Dendritic cell treated with granulocyte-macrophage colony-stimulating factor and Interleukin-4, amounts not matched to agents 40 ng/mL and 50 ng/mL, for 4 days (primary cell): ENCODE results near the gene ETV6.
A peak's percentile ranks its signal among the peaks of the same experiment; 100 is the strongest.

Experiments used
- H3K27ac Mint-ChIP-seq: one replicate; pipeline ENCODE4 v1.8.0; 2022; ENCODE audit warnings: mild to moderate bottlenecking, mixed read lengths
- H3K27me3 Mint-ChIP-seq: one replicate; pipeline ENCODE4 v1.8.0; 2022; ENCODE audit warnings: mild to moderate bottlenecking, mixed read lengths
- H3K36me3 Mint-ChIP-seq: one replicate; pipeline ENCODE4 v1.8.0; 2022; ENCODE audit warnings: low read depth, mixed read lengths
- H3K4me1 Mint-ChIP-seq: one replicate; pipeline ENCODE4 v1.8.0; 2022; ENCODE audit warnings: low read depth, mixed read lengths
- H3K4me3 Mint-ChIP-seq: one replicate; pipeline ENCODE4 v1.8.0; 2022; ENCODE audit warnings: mild to moderate bottlenecking, moderate library complexity, mixed read lengths
- H3K9me3 Mint-ChIP-seq: one replicate; pipeline ENCODE4 v1.8.0; 2022; ENCODE audit warnings: mixed read lengths
- intact Hi-C: fragments of 100-400 bp; cut with micrococcal nuclease; formaldehyde crosslinking; loops from one replicate; pipeline ENCODE4 v1.15.0; 2022

Gene ETV6

DNA sequence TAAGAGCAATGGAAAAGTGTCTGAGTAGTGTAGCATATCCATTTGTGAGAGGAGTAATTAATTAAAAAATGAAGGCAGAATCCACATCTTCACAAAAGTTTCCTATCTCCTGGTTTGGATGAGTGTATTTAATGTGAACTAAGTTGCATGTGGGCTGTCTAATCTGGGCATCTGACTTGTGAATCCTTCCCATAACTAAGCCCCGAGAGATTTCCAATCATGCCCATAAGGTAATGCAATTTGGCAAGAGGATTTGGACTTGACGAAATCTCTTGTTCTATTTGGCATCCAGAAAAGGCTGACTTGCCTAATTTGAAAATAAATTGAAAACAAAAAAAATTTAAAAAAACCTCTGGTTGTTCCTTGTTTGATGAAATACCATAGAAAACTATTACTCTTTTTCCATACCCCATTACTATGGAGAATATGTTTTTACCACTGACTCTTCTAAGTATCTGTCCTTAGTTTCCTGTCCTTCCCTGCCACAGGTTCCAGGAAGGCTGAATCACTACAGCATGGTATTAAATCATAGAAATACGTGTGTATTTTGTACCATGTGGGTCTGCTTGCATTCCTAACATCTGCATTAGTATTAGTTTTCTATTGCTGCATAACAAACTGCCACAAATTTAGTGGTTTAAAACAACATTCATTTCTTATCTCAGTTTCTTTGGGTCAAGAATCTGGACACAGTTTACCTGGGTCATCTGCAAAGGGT, 48.4 kb downstream of the ETV6 start:
- H3K4me1 Mint-ChIP-seq: peaks cover 82% of the 10 kb centered on the region
- intact Hi-C loops: no loop called here
- H3K27me3 Mint-ChIP-seq: no peaks in the 10 kb centered on the region
- no peak overlapping the region for H3K27ac Mint-ChIP-seq
- no peaks in the 10 kb centered on the region for H3K9me3 Mint-ChIP-seq
- H3K36me3 Mint-ChIP-seq: peaks cover 73% of the 10 kb centered on the region
- H3K4me3 Mint-ChIP-seq: no peak overlapping the region

DNA sequence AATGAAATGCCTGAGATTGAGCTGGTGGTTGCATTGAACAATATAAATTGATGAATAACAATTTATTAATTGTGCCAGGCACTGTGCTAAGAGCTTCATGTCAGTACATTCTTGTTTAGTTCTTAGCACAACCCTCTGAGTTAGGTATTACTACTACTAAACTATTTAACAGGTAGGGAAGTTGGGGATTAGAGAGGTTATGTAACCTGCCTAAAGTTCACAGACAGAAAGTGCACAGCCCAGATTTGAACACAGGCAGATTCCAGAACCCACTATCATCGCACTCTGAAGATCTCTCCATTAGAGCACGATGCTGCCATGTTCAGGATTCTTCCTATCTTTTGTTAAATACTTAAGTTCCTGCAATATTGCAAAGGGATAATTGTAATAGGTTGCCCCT, 49.3 kb downstream of the ETV6 start:
- intact Hi-C loops: no loop called here
- Mint-ChIP-seq H3K4me1 (peaks cover 80% of the 10 kb centered on the region), H3K27ac (no peak overlapping the region), H3K27me3 (no peaks in the 10 kb centered on the region), H3K9me3 (no peaks in the 10 kb centered on the region), H3K4me3 (no peak overlapping the region), H3K36me3 (peaks cover 73% of the 10 kb centered on the region)

DNA sequence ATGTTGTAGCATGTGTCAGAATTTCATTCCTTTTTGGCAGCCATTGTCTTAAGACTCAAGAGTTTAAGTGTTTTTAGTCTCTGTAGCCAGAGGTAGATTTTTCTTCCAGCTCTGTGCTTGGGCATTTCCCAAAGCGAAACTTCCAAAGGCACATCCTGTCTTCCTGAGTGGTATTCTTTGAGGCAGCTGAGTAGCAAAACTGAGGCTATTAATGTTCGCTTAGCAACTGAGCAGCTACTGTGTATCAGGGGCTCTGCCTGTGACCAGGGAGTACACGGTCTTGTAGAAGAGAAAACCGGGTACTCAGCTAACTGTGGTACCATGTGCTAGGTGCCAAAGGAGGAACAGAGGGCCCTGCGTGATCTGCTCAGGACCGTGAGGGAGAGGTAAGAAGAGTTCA, 52.0 kb downstream of the ETV6 start:
- intact Hi-C loops: no loop called here
- peak overlapping the region; percentile 15 for H3K27ac Mint-ChIP-seq

DNA sequence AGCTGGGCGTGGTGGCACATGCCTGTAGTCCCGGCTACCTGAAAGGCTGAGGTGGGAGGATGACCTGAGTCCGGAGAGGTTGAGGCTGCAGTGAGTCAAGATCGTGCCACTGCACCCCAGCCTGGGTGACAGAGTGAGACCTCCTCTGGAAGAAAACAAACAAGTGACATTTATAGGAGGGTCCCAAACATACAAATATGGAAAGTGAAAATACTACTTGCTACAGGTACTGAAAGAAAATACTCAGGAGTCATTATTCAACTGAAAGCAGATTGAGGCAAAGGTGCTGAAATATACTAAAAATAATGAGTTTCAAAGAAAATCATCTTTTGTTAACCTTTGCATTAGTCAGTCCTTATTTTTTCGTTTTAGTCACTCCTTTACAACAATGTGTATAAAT, 53.5 kb downstream of the ETV6 start:
- Mint-ChIP-seq H3K4me1 (peaks cover 83% of the 10 kb centered on the region), H3K4me3 (no peak overlapping the region), H3K36me3 (peaks cover 81% of the 10 kb centered on the region), H3K27me3 (no peaks in the 10 kb centered on the region), H3K9me3 (no peaks in the 10 kb centered on the region), H3K27ac (peak overlapping the region; percentile 47)
- intact Hi-C loops: no loop called here

More for the DNA sequence above, 52.0 kb downstream of the ETV6 start:
- Mint-ChIP-seq H3K27me3 (no peaks in the 10 kb centered on the region), H3K4me1 (peaks cover 79% of the 10 kb centered on the region), H3K4me3 (no peak overlapping the region), H3K36me3 (peaks cover 75% of the 10 kb centered on the region), H3K9me3 (no peaks in the 10 kb centered on the region)

DNA sequence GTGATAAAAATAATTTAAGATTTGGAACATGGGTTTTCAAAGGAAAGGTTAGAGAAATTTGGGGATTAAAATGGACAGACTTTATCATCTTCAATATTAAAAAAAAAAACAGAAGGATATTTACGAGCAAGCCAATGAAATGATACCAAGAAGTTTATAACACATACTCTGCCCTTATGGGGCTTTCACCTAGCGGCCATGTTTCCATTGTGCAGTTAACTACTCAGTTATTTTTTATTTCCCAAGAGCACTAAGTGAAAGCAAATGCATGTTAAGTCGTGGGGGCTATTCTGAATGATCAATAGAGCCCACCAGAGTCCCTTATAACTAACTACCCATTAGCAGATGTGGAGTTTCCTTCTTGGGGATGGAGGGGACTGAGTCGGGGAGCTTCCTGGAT, 53.9 kb downstream of the ETV6 start:
- no peak overlapping the region for H3K4me3 Mint-ChIP-seq
- no peaks in the 10 kb centered on the region for H3K9me3 Mint-ChIP-seq
- intact Hi-C loops: no loop called here
- H3K27me3 Mint-ChIP-seq: no peaks in the 10 kb centered on the region
- H3K36me3 Mint-ChIP-seq: peaks cover 82% of the 10 kb centered on the region
- peaks cover 83% of the 10 kb centered on the region for H3K4me1 Mint-ChIP-seq
- H3K27ac Mint-ChIP-seq: peak overlapping the region; percentile 47

DNA sequence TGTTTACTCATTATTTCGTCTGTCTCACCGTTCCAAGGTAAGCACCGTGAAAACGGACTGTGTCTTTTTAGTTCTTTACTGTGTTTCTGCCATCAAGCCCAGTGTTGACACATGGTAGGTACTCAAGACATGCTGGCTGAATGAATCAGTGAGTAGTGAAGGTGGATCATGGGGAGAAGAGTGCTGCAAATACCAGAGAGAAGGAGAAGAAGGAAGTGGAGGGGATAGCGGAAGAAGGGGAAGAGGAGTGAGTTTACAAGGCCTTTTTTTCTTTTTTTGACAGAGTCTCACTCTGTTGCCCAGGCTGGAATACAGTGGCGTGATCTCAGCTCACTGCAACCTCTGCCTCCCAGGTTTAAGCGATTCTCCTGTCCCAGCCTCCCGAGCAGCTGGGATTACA, 54.6 kb downstream of the ETV6 start:
- intact Hi-C loops: no loop called here
- H3K9me3 Mint-ChIP-seq: no peaks in the 10 kb centered on the region
- H3K4me3 Mint-ChIP-seq: no peak overlapping the region
- H3K27ac Mint-ChIP-seq: peak overlapping the region; percentile 68
- H3K36me3 Mint-ChIP-seq: peaks cover 89% of the 10 kb centered on the region
- peaks cover 89% of the 10 kb centered on the region for H3K4me1 Mint-ChIP-seq
- H3K27me3 Mint-ChIP-seq: no peaks in the 10 kb centered on the region

DNA sequence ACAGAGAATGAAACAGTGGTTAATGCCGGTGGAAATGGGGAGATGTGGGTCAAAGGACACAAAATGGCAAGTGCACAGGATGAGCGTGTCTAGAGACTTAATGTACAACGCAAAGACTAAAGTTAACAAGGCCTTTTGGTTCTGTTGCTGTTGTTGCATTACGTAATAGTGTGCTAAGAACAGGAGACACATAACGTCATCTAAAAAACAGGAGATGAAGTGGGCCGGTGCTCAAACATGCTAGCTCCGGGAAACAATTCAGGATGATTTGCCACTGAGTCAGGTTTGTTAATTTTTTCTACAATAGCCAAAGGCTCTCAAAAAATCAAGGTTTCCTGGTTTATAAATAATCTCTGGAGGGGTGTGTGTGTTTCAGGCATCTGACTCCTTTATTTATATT, 55.5 kb downstream of the ETV6 start:
- no peak overlapping the region for H3K27ac Mint-ChIP-seq
- H3K9me3 Mint-ChIP-seq: no peaks in the 10 kb centered on the region
- H3K36me3 Mint-ChIP-seq: peaks cover 90% of the 10 kb centered on the region
- peaks cover 93% of the 10 kb centered on the region for H3K4me1 Mint-ChIP-seq
- H3K4me3 Mint-ChIP-seq: no peak overlapping the region
- H3K27me3 Mint-ChIP-seq: no peaks in the 10 kb centered on the region
- intact Hi-C loops: no loop called here

DNA sequence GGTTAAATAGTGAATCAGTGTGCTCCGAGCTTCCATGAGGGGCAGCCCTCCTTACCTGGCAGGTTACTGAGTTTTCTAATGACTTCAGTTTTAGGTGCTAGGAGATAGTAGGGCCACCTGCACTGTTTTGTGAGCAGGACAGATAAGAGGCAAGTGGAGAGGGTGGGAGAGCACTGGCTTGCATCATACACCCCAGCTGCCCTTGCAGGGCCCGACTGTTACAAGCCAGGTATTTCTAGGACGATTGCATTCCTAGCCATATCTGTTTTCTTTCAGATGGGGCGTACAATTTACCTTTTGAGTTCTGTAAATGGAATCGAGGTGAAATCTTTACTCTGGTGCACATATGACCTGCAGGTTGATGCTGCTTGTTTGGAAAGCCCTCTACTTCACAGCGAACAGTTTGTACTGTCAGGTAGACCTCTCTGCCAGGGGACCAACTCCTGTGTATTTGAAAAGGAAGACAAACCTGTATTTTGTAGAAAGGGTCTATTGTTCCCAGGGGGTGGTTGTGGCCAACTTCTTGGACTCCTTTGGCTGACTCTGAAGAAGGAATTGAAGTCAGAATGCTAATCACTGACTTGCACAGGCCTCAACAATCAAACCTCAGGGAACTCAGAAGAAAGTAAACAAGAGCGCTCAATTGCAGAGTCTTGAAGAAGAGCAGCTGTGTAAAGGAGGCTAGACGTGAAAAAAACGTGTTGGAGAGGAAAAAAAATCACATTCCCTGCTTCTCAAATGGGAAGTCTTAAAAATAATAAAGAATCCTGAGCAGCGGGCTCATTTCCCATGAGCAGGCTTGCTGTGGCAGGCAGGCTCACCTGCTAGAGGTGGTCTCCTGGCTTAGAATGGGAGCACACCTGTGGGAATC, 57.3 kb downstream of the ETV6 start:
- Mint-ChIP-seq H3K27me3 (no peaks in the 10 kb centered on the region), H3K27ac (no peak overlapping the region), H3K36me3 (peaks cover 91% of the 10 kb centered on the region), H3K4me1 (peaks cover 93% of the 10 kb centered on the region), H3K9me3 (no peaks in the 10 kb centered on the region), H3K4me3 (no peak overlapping the region)
- intact Hi-C loops: no loop called here

DNA sequence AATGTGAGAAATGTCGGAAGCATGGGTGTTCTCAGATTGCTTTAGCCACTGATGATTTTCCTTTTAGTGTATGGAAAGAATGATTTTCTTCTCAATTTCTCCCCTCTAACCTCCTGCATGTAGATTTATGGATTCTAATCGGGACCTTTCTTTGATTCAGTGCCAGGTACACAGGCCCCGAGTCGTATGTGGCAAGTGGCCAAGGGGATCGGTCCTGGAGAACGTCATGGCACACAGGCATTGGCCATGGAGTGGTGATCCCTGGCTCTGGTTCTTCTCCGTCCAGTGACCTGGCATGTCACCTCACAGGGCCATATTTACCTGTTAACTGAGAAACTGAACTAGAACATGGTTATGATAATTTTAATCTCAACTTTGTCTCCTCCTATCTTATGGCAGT, 58.1 kb downstream of the ETV6 start:
- H3K4me1 Mint-ChIP-seq: peaks cover 95% of the 10 kb centered on the region
- H3K36me3 Mint-ChIP-seq: peaks cover 94% of the 10 kb centered on the region
- intact Hi-C loops: no loop called here
- no peak overlapping the region for H3K4me3 Mint-ChIP-seq
- H3K27ac Mint-ChIP-seq: peak overlapping the region; percentile 37
- H3K27me3 Mint-ChIP-seq: no peaks in the 10 kb centered on the region
- H3K9me3 Mint-ChIP-seq: no peaks in the 10 kb centered on the region

DNA sequence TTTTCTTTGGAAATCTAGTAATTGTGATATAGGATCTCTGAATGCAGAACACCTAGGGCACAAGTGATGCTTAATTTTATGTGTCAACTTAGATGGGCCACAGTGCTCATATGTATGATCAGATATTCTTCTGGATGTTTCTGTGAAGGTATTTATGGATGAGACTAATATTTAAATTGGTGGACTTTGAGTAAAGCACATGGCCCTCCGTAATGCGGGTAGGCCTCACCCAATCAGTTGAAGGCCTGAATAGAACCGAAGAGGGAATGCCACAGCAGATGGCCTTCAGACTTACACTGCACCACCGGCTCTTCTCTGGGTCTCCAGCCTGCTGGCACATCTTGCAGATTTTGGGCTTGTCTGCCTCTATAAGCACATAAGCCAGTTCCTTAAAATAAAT, 60.0 kb downstream of the ETV6 start:
- Mint-ChIP-seq H3K36me3 (peaks cover 98% of the 10 kb centered on the region), H3K4me1 (peaks cover 99% of the 10 kb centered on the region), H3K27ac (peak overlapping the region; percentile 37), H3K9me3 (no peaks in the 10 kb centered on the region), H3K4me3 (no peak overlapping the region), H3K27me3 (no peaks in the 10 kb centered on the region)
- intact Hi-C loops: no loop called here

DNA sequence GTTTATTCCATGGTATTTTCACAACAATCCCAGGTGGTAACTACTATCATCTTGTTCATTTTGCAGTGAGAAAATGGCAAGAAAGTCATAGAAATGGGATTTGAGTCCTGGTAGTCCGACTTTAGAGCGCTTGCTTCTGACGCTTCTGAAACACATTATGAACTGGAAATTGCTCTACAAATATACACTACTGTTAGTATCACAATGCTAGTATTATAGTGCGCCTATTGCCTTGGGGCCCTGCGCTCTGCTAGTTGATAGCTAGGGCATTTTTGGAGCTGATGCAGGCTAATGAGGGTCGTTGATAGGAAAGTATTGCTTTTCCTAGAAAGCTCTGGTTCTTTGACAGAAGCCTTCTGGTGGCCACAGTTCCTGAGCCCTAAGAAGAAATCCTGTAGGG, 61.0 kb downstream of the ETV6 start:
- H3K27ac Mint-ChIP-seq: peak overlapping the region; percentile 74
- intact Hi-C loops: no loop called here

DNA sequence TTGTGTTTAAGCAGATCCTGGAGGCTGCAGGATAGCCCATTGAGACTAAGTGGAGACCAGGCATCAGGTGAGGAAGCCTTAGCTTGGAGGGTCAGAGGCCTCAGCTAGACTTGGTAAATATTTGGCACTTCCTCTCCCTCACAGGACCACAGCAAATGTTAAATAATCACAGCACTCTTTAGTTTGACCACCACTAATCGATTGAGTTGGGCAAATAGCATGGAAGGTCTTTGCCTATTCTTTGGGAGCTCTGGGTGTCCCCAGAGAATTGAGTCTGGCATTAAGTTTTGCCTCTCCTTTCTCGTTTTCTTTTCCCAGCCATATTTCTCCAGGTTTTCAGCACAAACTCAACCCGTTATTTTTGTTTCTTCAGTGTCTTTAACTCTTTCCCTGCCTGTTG, 61.4 kb downstream of the ETV6 start:
- intact Hi-C loops: no loop called here
- Mint-ChIP-seq H3K36me3 (peaks cover 99% of the 10 kb centered on the region), H3K4me1 (peaks cover 100% of the 10 kb centered on the region), H3K27me3 (no peaks in the 10 kb centered on the region), H3K27ac (peak overlapping the region; percentile 74), H3K4me3 (peak overlapping the region; percentile 15), H3K9me3 (no peaks in the 10 kb centered on the region)

More for the DNA sequence above, 61.0 kb downstream of the ETV6 start:
- Mint-ChIP-seq H3K4me1 (peaks cover 100% of the 10 kb centered on the region), H3K36me3 (peaks cover 98% of the 10 kb centered on the region), H3K9me3 (no peaks in the 10 kb centered on the region), H3K4me3 (no peak overlapping the region), H3K27me3 (no peaks in the 10 kb centered on the region)

DNA sequence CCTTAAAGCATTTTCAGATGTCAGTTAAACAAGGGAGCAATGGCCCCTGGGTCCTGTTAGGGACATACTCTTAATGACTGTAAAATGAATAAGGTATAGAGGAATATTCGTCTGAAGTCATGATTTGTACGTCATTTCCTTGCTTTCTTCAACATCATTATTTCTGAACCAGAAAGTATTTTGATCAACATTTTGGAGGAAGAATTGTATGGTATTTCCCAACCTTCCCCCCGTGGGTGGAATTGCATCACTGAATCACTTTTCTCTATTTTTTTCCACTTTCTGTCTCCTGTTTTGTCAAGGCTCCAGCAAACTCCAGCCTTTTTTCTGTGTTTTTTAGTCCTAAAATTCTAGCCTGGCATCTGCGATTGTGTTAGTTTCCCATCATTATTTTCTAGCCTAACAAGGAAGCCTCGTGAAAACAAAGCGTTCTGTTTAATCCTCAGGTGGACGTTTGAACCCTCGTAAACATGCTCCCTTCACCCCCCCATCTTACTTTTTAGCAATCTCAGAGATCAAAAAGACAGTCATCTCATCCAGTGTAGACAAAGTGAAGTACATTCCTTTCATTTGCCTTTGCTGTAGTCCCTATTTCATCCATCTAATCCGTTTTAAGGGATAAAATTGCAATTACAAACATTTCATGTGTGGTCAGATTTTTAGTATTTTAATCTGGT, 62.3 kb downstream of the ETV6 start:
- Mint-ChIP-seq H3K27me3 (no peaks in the 10 kb centered on the region), H3K27ac (peak overlapping the region; percentile 74), H3K4me1 (peaks cover 100% of the 10 kb centered on the region), H3K4me3 (no peak overlapping the region), H3K36me3 (peaks cover 99% of the 10 kb centered on the region), H3K9me3 (no peaks in the 10 kb centered on the region)
- intact Hi-C loops: no loop called here

DNA sequence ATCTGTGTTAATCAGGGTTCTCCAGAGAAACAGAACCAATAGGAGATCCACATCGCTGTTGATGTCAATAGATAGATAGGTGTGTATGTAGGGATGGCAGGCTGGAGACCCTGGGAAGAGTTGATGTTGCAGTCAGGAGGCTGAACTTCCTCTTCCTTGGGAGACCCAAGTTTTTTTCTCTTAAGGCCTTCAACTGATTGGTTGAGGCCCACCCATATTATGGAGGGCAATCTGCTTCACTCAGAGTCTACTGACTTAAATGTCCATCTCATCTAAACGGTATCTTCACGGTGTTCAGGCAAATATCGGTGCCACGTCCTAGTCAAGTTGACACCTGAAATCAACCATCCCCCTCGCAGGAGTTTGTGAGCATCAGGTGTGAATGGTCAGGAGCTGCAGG, 63.0 kb downstream of the ETV6 start:
- intact Hi-C loops: no loop called here
- peaks cover 99% of the 10 kb centered on the region for H3K36me3 Mint-ChIP-seq
- H3K9me3 Mint-ChIP-seq: no peaks in the 10 kb centered on the region
- peaks cover 100% of the 10 kb centered on the region for H3K4me1 Mint-ChIP-seq
- H3K27ac Mint-ChIP-seq: no peak overlapping the region
- H3K4me3 Mint-ChIP-seq: no peak overlapping the region
- no peaks in the 10 kb centered on the region for H3K27me3 Mint-ChIP-seq
